HepG2 (cell line): ENCODE data around the gene NRGN. TPM values are rescaled to one million over a fixed set of nuclear protein-coding genes. Genes with fewer than 3 reads are reported as not detected.

Source experiments
- ATAC-seq: fragments of 200-7000 bp; cut with Tn5 transposase; 3 replicates; pipeline ENCODE4 v1.9.1; 2020; ENCODE audit warnings: mild to moderate bottlenecking, moderate library complexity
- BruUV-seq: library from RNA; stranded (reverse); fragments of 400-500 nt; replicated peaks from 2 replicates; lab custom pipeline; 2021; lab: Mats Ljungman, UMichigan
- CTCF ChIA-PET: fragments of 300-600 bp; formaldehyde crosslinking; extraction: SDS; loops from one replicate; lab custom pipeline; 2021; ENCODE audit warnings: low total read pairs, inconsistent platforms, low intra/inter-chr PET ratio; lab: Yijun Ruan, JAX
- POLR2A ChIA-PET: fragments of 350-600 bp; sonication (Branson Sonifier 250); formaldehyde crosslinking; loops from one replicate; lab custom pipeline; 2020; ENCODE audit warnings: antibody characterized with exemption, inconsistent platforms; lab: Yijun Ruan, JAX
- DNase-seq: peaks from one replicate; pipeline ENCODE4 v3.0.0-alpha.2; 2015; ENCODE audit warnings: low spot score
- FAIRE-seq: peaks from 3 replicates; lab custom pipeline; 2011; peaks lifted over from hg19 to GRCh38; lab: Jason Lieb, UNC
- H2AFZ ChIP-seq: one replicate; pipeline ENCODE4 v1.6.1; 2011; ENCODE audit warnings: low read length, inconsistent platforms
- H3K27ac ChIP-seq: fragments of 300-600 bp; 3 replicates; pipeline ENCODE4 v1.8.0; 2011; ENCODE audit warnings: mixed run types, mild to moderate bottlenecking, mixed read lengths, low read length, inconsistent platforms; ENCODE audit not compliant: insufficient read depth; ENCODE audit errors: extremely low read length
- H3K27me3 ChIP-seq, 2 experiments: fragments of 200-600 bp in 1 of 2; 2 replicates in 1 of 2; 3 replicates in 1 of 2; pipeline versions ENCODE4 v1.6.0 to v1.8.0; 2011; ENCODE audit warnings: low read length in 2 of 2, mild to moderate bottlenecking in 2 of 2, moderate library complexity in 2 of 2, inconsistent platforms in 1 of 2; ENCODE audit not compliant: insufficient read depth in 2 of 2, control insufficient read depth in 1 of 2
- H3K36me3 ChIP-seq, 2 experiments: fragments of 200-600 bp in 1 of 2; replicated peaks in 1 of 2; 2 replicates in 1 of 2; 3 replicates in 1 of 2; pipeline versions ENCODE4 v1.5.1 to v1.8.0; 2011; ENCODE audit warnings: low read length in 2 of 2, inconsistent platforms in 1 of 2; ENCODE audit not compliant: insufficient read depth in 2 of 2, control insufficient read depth in 1 of 2
- H3K4me1 ChIP-seq: 2 replicates; pipeline ENCODE4 v1.5.1; 2012; ENCODE audit warnings: low read length, inconsistent platforms; ENCODE audit not compliant: insufficient read depth
- H3K4me2 ChIP-seq: 2 replicates; pipeline ENCODE4 v1.6.0; 2011; ENCODE audit warnings: low read depth, low read length, inconsistent platforms
- H3K4me3 ChIP-seq, 3 experiments: fragments of 200-600 bp in 1 of 3; sonication (generic), shearing (Covaris generic) in 1 of 3; replicated peaks in 1 of 3; 2 replicates each; pipeline ENCODE4 v1.5.1; 2011 to 2016; ENCODE audit warnings: low read length in 3 of 3, inconsistent platforms in 2 of 3, low read depth in 2 of 3, mild to moderate bottlenecking in 2 of 3, control low read depth in 1 of 3, mixed read lengths in 1 of 3; ENCODE audit not compliant: insufficient read depth in 1 of 3
- H3K79me2 ChIP-seq: one replicate; pipeline ENCODE4 v1.6.1; 2011; ENCODE audit warnings: low read length, inconsistent platforms; ENCODE audit not compliant: insufficient read depth
- H3K9ac ChIP-seq: 2 replicates; pipeline ENCODE4 v1.6.0; 2011; ENCODE audit warnings: mild to moderate bottlenecking, low read depth, low read length, inconsistent platforms; ENCODE audit not compliant: insufficient read depth
- H3K9me3 ChIP-seq: 2 replicates; pipeline ENCODE4 v1.5.1; 2012; ENCODE audit warnings: mild to moderate bottlenecking, low read length
- H4K20me1 ChIP-seq: 2 replicates; pipeline ENCODE4 v1.6.0; 2011; ENCODE audit warnings: inconsistent platforms, mild to moderate bottlenecking, low read length, moderate library complexity; ENCODE audit not compliant: insufficient read depth
- AGO1 ChIP-seq: fragments of 200-400 bp; formaldehyde crosslinking; IDR thresholded peaks from 2 replicates; pipeline ENCODE4 v1.6.1; 2017; ENCODE audit warnings: mild to moderate bottlenecking, low read depth, low read length, moderate library complexity; ENCODE audit not compliant: poor library complexity, severe bottlenecking
- CC2D1A ChIP-seq: sonication (generic); formaldehyde crosslinking; IDR thresholded peaks from 2 replicates; pipeline ENCODE4 v1.8.1; 2023; ENCODE audit warnings: mild to moderate bottlenecking, missing genetic modification reagents
- DMAP1 ChIP-seq: IDR thresholded peaks from 2 replicates; pipeline ENCODE4 v1.6.1; 2016
- ERF ChIP-seq: IDR thresholded peaks from 2 replicates; pipeline ENCODE4 v1.6.1; 2018; ENCODE audit warnings: missing biosample characterization, missing genetic modification reagents
- KDM6A ChIP-seq: IDR thresholded peaks from 2 replicates; pipeline ENCODE4 v1.6.1; 2016; ENCODE audit warnings: low read depth
- MTF1 ChIP-seq: sonication (generic); formaldehyde crosslinking; IDR thresholded peaks from 2 replicates; pipeline ENCODE4 v1.5.0; 2020; ENCODE audit warnings: missing genetic modification reagents
- MTF2 ChIP-seq: sonication (generic); formaldehyde crosslinking; IDR thresholded peaks from 2 replicates; pipeline ENCODE4 v1.5.0; 2020; ENCODE audit warnings: missing genetic modification reagents, borderline replicate concordance
- NFE2L1 ChIP-seq: sonication (generic); formaldehyde crosslinking; IDR thresholded peaks from 2 replicates; pipeline ENCODE4 v1.4.0; 2020; ENCODE audit warnings: missing genetic modification reagents, mild to moderate bottlenecking, borderline replicate concordance
- SMYD3 ChIP-seq: sonication (generic); formaldehyde crosslinking; IDR thresholded peaks from 2 replicates; pipeline ENCODE4 v1.8.1; 2023; ENCODE audit warnings: mild to moderate bottlenecking, missing genetic modification reagents
- ZBTB39 ChIP-seq: sonication (generic); formaldehyde crosslinking; IDR thresholded peaks from 2 replicates; pipeline ENCODE4 v1.5.0; 2020; ENCODE audit warnings: missing genetic modification reagents
- ZNF260 ChIP-seq: sonication (generic); formaldehyde crosslinking; IDR thresholded peaks from 2 replicates; pipeline ENCODE4 v1.4.0; 2020; ENCODE audit warnings: missing genetic modification reagents, low read depth, mild to moderate bottlenecking, borderline replicate concordance
- ZNF564 ChIP-seq: sonication (generic); formaldehyde crosslinking; IDR thresholded peaks from 2 replicates; pipeline ENCODE4 v1.8.1; 2023; ENCODE audit warnings: mild to moderate bottlenecking, missing genetic modification reagents
- ZNF777 ChIP-seq: sonication (generic); formaldehyde crosslinking; IDR thresholded peaks from 2 replicates; pipeline ENCODE4 v1.4.0; 2020; ENCODE audit warnings: missing genetic modification reagents
- ZNF782 ChIP-seq: sonication (generic); formaldehyde crosslinking; IDR thresholded peaks from 2 replicates; pipeline ENCODE4 v1.4.0; 2020; ENCODE audit warnings: missing genetic modification reagents, mild to moderate bottlenecking, borderline replicate concordance
- WGBS: methylation state at CpG from one replicate; pipeline ENCODE4 v1.1.6; 2017; ENCODE audit warnings: low lambda C conversion rate; 5-methylcytosine and 5-hydroxymethylcytosine counted together
- in situ Hi-C: cut with HindIII; loops from 2 replicates; pipeline ENCODE4 v1.10.0; 2017; ENCODE audit warnings: low pct_unique_long_range_greater_than_20kb; ENCODE audit not compliant: extremely low pct_ligation_motif_present
- intact Hi-C: fragments of 100-400 bp; cut with micrococcal nuclease; formaldehyde crosslinking; loops from one replicate; pipeline ENCODE4 v1.10.0; 2022; ENCODE audit not compliant: unreplicated experiment
- polyA plus RNA-seq, 8 experiments: library from polyadenylated mRNA; depleted of rRNA in 3 of 8; stranded (reverse) in 7 of 8; unstranded in 1 of 8; fragments of >200 nt; fragmentation: Illumina TruSeq in 4 of 8; extraction: Trizol in 4 of 8; gene quantifications; 2 replicates each; pipeline versions ENCODE4 v1.2.1 to v1.2.3, GENCODE V29; 2011 to 2016; ENCODE audit warnings: low read depth in 4 of 8, missing spikeins in 1 of 8, mixed read lengths in 1 of 8; ENCODE audit not compliant: insufficient read depth in 1 of 8
- total RNA-seq, 5 experiments: library from RNA; depleted of rRNA; stranded (reverse); fragments of >200 nt; fragmentation: Illumina TruSeq; extraction: Trizol; gene quantifications; 2 replicates each; pipeline ENCODE4 v1.2.3, GENCODE V29; 2016; ENCODE audit warnings: low read depth in 1 of 5
- TF ChIP-seq, protein P1 (sequence below): sonication (generic); formaldehyde crosslinking; IDR thresholded peaks from 2 replicates; pipeline ENCODE4 v1.8.0; 2022; ENCODE audit warnings: low read depth, missing genetic modification reagents
- TF ChIP-seq, protein P2 (sequence below): sonication (generic); formaldehyde crosslinking; IDR thresholded peaks from 2 replicates; pipeline ENCODE4 v1.4.0; 2020; ENCODE audit warnings: missing genetic modification reagents, mild to moderate bottlenecking, borderline replicate concordance

NRGN gene
- total and polyA plus RNA-seq, 2 of the 13 experiments (the other 11 are each of a cell fraction or from before 2014, with no cell fraction given), result 0.22 TPM; not detected in 1

DNA sequence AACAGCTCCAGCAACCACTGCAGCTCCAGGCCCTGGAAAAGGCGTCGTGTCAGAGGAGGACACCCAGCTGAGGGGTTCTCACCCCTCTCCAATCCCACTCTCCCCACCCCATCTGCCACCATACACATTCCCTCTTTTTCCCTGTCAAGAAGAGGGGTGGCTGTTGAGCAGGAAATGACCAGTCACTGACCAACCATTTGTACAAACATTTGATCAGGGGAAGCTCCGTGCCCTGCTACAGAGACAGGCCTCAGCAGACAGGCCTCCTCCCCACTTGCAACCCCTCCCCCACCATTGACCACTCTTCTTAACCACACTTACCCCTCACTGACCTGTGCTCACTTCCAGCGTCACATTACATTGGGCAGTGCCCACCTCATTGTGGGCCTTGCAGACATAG lies 14.6 kb downstream of the NRGN start (continued):
- TF ChIP-seq ZNF782, result no peak

- Histone ChIP-seq H3K9ac (no peak overlapping the region), H3K79me2 (no peaks in the 10 kb centered on the region), H3K27me3 (peaks cover 0 to 32% of the 10 kb centered on the region in 2 experiments; a peak in 4 of 5 replicates), H3K4me3 (no peak overlapping the region), H3K36me3 (no peaks in the 10 kb centered on the region), H3K9me3 (no peaks in the 10 kb centered on the region), H4K20me1 (no peaks in the 10 kb centered on the region), H3K4me2 (no peak overlapping the region), H3K4me1 (peaks cover 59% of the 10 kb centered on the region), H3K27ac (no peak overlapping the region), H2AFZ (no peak overlapping the region)
- WGBS, result 46% methylated on average over 6 of the region's 6 CpGs
- in situ Hi-C loops, result no loop called here
- FAIRE-seq (no peak), ATAC-seq (no peak), DNase-seq (no peak)
- intact Hi-C loops, result no loop called here
- CTCF ChIA-PET, result no interaction called here
- POLR2A ChIA-PET, result interaction anchor here (1.7 kb wide), 1 partner anchor 8 kb away, joined by 4 read pairs; no protein-coding TSS in a partner anchor
- no TSS peak for BruUV-seq
- TF ChIP-seq ERF (CRISPR knock-in tag), result no peak
- TF ChIP-seq AGO1, result no peak
- TF ChIP-seq KDM6A (CRISPR knock-in tag), result no peak
- TF ChIP-seq, protein P1, sequence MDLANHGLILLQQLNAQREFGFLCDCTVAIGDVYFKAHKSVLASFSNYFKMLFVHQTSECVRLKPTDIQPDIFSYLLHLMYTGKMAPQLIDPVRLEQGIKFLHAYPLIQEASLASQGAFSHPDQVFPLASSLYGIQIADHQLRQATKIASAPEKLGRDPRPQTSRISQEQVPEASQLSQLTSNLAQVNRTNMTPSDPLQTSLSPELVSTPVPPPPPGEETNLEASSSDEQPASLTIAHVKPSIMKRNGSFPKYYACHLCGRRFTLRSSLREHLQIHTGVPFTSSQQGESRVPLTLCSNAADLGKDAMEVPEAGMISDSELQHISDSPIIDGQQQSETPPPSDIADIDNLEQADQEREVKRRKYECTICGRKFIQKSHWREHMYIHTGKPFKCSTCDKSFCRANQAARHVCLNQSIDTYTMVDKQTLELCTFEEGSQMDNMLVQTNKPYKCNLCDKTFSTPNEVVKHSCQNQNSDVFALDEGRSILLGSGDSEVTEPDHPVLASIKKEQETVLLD (CRISPR knock-in tag), result no peak
- no peak for TF ChIP-seq ZBTB39
- no peak for TF ChIP-seq CC2D1A (CRISPR knock-in tag)
- TF ChIP-seq ZNF564, result no peak
- TF ChIP-seq ZNF777 (CRISPR knock-in tag), result no peak
- no peak for TF ChIP-seq MTF2
- no peak for TF ChIP-seq MTF1 (CRISPR knock-in tag)
- no peak for TF ChIP-seq SMYD3 (CRISPR knock-in tag)
- no peak for TF ChIP-seq NFE2L1 (CRISPR knock-in tag)
- TF ChIP-seq, protein P2, sequence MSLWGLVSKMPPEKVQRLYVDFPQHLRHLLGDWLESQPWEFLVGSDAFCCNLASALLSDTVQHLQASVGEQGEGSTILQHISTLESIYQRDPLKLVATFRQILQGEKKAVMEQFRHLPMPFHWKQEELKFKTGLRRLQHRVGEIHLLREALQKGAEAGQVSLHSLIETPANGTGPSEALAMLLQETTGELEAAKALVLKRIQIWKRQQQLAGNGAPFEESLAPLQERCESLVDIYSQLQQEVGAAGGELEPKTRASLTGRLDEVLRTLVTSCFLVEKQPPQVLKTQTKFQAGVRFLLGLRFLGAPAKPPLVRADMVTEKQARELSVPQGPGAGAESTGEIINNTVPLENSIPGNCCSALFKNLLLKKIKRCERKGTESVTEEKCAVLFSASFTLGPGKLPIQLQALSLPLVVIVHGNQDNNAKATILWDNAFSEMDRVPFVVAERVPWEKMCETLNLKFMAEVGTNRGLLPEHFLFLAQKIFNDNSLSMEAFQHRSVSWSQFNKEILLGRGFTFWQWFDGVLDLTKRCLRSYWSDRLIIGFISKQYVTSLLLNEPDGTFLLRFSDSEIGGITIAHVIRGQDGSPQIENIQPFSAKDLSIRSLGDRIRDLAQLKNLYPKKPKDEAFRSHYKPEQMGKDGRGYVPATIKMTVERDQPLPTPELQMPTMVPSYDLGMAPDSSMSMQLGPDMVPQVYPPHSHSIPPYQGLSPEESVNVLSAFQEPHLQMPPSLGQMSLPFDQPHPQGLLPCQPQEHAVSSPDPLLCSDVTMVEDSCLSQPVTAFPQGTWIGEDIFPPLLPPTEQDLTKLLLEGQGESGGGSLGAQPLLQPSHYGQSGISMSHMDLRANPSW, result no peak
- no peak for TF ChIP-seq ZNF260 (CRISPR knock-in tag)
- TF ChIP-seq DMAP1, result no peak
Observed at GRCh38 chr11:124754710-124755109, 15.0 kb downstream of the NRGN start.
